Stimulated activated memory B cell treated with anti-CD40 and anti-IgM and Interleukin-4, amounts not matched to agents 10 μg/mL and 1 μg/mL and 100 μg/mL, for 72 hours (primary cell): ENCODE data around the gene ELF2.
A peak's percentile ranks its signal among the peaks of the same experiment; 100 is the strongest.
"Not testable (repeated sequence)": the region's sequence is repeated elsewhere in the genome, so short reads cannot be mapped to it uniquely, and the experiment has no call there.

Experiments used
- ATAC-seq: fragments of 150-1000 bp; cut with Tn5 transposase; 2 replicates; pipeline ENCODE4 v1.10.0; 2021
- H3K27ac Mint-ChIP-seq: one replicate; pipeline ENCODE4 v1.8.0; 2022; ENCODE audit warnings: mild to moderate bottlenecking, mixed read lengths
- H3K27me3 Mint-ChIP-seq: one replicate; pipeline ENCODE4 v1.8.0; 2022; ENCODE audit warnings: mixed read lengths
- H3K36me3 Mint-ChIP-seq: one replicate; pipeline ENCODE4 v1.8.0; 2022; ENCODE audit warnings: mixed read lengths
- H3K4me1 Mint-ChIP-seq: one replicate; pipeline ENCODE4 v1.8.0; 2022; ENCODE audit warnings: mixed read lengths
- H3K4me3 Mint-ChIP-seq: one replicate; pipeline ENCODE4 v1.8.0; 2022; ENCODE audit warnings: mild to moderate bottlenecking, moderate library complexity, mixed read lengths
- H3K9me3 Mint-ChIP-seq: one replicate; pipeline ENCODE4 v1.8.0; 2022; ENCODE audit warnings: mixed read lengths

ELF2 gene

GRCh38 chr4:139134403-139134802 lies 42.6 kb downstream of the ELF2 start:
- Mint-ChIP-seq H3K27me3 (no peaks in the 10 kb centered on the region), H3K4me1 (peaks cover 7% of the 10 kb centered on the region), H3K9me3 (no peaks in the 10 kb centered on the region), H3K27ac (no peak overlapping the region), H3K4me3 (no peak overlapping the region), H3K36me3 (peaks cover 21% of the 10 kb centered on the region)
- ATAC-seq = no peak

DNA sequence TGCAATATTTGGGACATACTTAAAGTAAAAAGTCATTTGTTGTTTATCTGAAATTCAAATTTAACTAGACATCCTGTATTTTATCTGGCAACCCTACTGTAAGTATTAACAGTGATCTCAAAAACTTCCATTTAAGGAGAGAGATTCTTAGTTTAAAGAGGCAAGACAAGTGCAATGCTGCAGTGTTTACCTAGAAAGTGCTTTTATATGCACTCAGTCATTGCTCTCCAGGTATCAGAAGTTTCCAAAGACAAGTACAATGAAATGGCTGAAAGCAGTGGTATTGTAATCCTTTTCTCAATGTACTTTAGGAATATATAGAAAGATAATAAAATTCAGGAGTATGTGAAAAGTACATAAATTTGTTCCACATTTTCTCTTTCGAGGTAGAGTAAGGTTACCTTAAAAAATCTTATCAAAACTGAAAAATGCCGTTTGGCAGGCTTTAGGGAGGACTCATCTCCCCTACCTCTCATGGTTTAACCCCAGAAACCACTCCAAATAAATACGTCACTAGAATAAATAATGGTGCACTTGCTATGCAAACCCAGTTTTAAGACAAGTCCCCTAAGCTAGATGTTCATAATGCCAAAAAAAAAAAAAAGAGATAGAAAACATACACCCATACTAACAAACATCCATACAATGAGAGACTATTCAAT lies 45.7 kb downstream of the ELF2 start:
- no peak overlapping the region for H3K4me3 Mint-ChIP-seq
- no peaks in the 10 kb centered on the region for H3K9me3 Mint-ChIP-seq
- H3K27ac Mint-ChIP-seq = no peak overlapping the region
- peaks cover 17% of the 10 kb centered on the region for H3K36me3 Mint-ChIP-seq
- H3K4me1 Mint-ChIP-seq = no peaks in the 10 kb centered on the region
- ATAC-seq = no peak
- H3K27me3 Mint-ChIP-seq = no peaks in the 10 kb centered on the region

DNA sequence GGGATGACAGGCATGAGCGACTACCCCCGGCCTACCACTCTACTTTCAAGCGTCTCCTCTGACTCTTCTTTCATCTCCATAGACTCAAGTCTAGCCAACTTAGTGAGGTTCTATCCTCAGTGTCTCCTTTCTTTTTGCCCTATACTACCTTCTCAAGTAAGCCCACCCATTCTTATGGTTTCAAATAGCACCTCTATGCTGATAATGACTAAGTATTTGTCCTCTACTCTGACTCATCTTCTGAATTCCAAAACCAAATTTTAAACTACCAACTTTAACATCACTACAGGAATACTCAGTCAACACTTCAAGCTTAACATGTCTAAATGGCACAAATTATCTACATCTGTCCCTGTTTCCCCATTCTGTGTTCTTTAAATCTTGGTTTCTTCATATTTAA lies 47.8 kb downstream of the ELF2 start:
- Mint-ChIP-seq H3K27me3 (no peaks in the 10 kb centered on the region), H3K4me3 (no peak overlapping the region), H3K27ac (no peak overlapping the region), H3K9me3 (no peaks in the 10 kb centered on the region), H3K4me1 (no peaks in the 10 kb centered on the region), H3K36me3 (peaks cover 6% of the 10 kb centered on the region)
- no peak for ATAC-seq

- Mint-ChIP-seq H3K27ac (no peak overlapping the region), H3K4me3 (no peak overlapping the region), H3K27me3 (no peaks in the 10 kb centered on the region), H3K36me3 (peaks cover 11% of the 10 kb centered on the region), H3K9me3 (no peaks in the 10 kb centered on the region), H3K4me1 (no peaks in the 10 kb centered on the region)
- ATAC-seq = no peak
Measured at GRCh38 chr4:139126898-139127297, 50.1 kb downstream of the ELF2 start.

- Mint-ChIP-seq H3K4me3 (no peak overlapping the region), H3K4me1 (no peaks in the 10 kb centered on the region), H3K9me3 (no peaks in the 10 kb centered on the region), H3K27ac (no peak overlapping the region), H3K36me3 (peaks cover 13% of the 10 kb centered on the region), H3K27me3 (no peaks in the 10 kb centered on the region)
- ATAC-seq = no peak
Measured at GRCh38 chr4:139123910-139124309, 53.1 kb downstream of the ELF2 start.

GRCh38 chr4:139118365-139118764 lies 58.7 kb downstream of the ELF2 start:
- Mint-ChIP-seq H3K27me3 (no peaks in the 10 kb centered on the region), H3K4me1 (no peaks in the 10 kb centered on the region), H3K4me3 (no peak overlapping the region), H3K9me3 (no peaks in the 10 kb centered on the region), H3K27ac (no peak overlapping the region), H3K36me3 (peaks cover 16% of the 10 kb centered on the region)
- no peak for ATAC-seq

DNA sequence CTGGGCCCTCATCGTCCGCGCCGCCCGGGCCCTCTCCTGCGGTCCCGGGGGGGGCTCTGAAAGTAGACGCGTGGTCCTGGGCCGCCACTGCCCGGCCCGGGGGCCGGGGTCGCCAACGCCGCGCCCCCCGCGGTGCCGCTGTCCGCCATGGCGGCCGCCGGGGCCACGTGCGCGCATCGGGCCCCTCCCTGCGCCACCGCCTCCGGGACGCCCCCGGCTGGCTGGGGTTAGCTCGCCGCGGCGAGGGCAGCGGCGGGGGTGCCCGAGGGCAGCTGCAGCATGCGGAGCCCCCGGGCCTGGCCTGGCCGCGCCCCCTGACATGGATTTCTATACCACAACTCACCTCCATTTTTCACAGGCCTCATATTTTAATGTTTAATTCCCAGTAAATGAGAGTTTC lies 61.8 kb downstream of the ELF2 start:
- no peaks in the 10 kb centered on the region for H3K9me3 Mint-ChIP-seq
- peaks cover 4% of the 10 kb centered on the region for H3K36me3 Mint-ChIP-seq
- no peaks in the 10 kb centered on the region for H3K4me1 Mint-ChIP-seq
- no peak overlapping the region for H3K27ac Mint-ChIP-seq
- H3K27me3 Mint-ChIP-seq = no peaks in the 10 kb centered on the region
- no peak overlapping the region for H3K4me3 Mint-ChIP-seq
- peak; percentile 72 for ATAC-seq

- not testable (repeated sequence) for H3K4me1 Mint-ChIP-seq, H3K4me3 Mint-ChIP-seq, H3K36me3 Mint-ChIP-seq, H3K27ac Mint-ChIP-seq, H3K27me3 Mint-ChIP-seq, H3K9me3 Mint-ChIP-seq, ATAC-seq
Measured at GRCh38 chr4:139114795-139115194, 62.2 kb downstream of the ELF2 start.

GRCh38 chr4:139112650-139113049 lies 64.4 kb downstream of the ELF2 start:
- H3K36me3 Mint-ChIP-seq = peaks cover 4% of the 10 kb centered on the region
- no peaks in the 10 kb centered on the region for H3K4me1 Mint-ChIP-seq
- no peaks in the 10 kb centered on the region for H3K9me3 Mint-ChIP-seq

DNA sequence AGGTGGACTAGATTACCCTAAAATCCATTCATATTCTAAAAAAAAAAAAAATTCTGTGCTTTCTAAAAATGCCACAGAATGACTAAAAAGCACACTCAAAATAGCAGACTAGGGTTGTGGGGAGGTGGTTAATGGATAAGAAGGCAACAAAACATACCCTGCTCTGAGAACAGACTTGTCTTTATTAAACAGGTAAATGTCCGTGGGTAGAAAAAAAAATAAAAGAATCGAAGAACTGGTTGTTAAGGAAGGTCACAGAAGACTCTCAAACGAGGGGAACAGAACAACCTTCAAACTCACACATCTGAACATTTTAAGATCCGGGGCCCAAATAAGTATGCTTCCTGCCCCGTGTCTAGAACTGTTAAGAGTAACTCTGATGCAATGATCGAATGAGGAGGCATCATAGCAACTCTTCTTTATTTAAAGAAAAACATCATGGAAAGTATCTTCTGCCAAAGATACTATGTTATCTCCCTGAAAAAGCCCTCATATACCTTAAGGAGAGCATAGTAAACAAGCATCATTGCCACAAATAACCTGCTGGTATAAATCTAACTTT lies 68.4 kb downstream of the ELF2 start:
- Mint-ChIP-seq H3K4me1 (no peaks in the 10 kb centered on the region), H3K9me3 (no peaks in the 10 kb centered on the region), H3K4me3 (no peak overlapping the region), H3K27ac (no peak overlapping the region), H3K36me3 (no peaks in the 10 kb centered on the region), H3K27me3 (no peaks in the 10 kb centered on the region)
- no peak for ATAC-seq

More at GRCh38 chr4:139112650-139113049, 64.4 kb downstream of the ELF2 start:
- no peak for ATAC-seq
- H3K27ac Mint-ChIP-seq = no peak overlapping the region
- no peaks in the 10 kb centered on the region for H3K27me3 Mint-ChIP-seq
- H3K4me3 Mint-ChIP-seq = no peak overlapping the region

- H3K27me3 Mint-ChIP-seq = no peaks in the 10 kb centered on the region
- no peak overlapping the region for H3K27ac Mint-ChIP-seq
- no peaks in the 10 kb centered on the region for H3K9me3 Mint-ChIP-seq
- ATAC-seq = peak; percentile 70
- no peaks in the 10 kb centered on the region for H3K36me3 Mint-ChIP-seq
- peaks cover 9% of the 10 kb centered on the region for H3K4me1 Mint-ChIP-seq
- H3K4me3 Mint-ChIP-seq = no peak overlapping the region
Measured at GRCh38 chr4:139099366-139099982, 77.5 kb downstream of the ELF2 start.

GRCh38 chr4:139092271-139092670 lies 84.7 kb downstream of the ELF2 start:
- Mint-ChIP-seq H3K27ac (no peak overlapping the region), H3K9me3 (no peaks in the 10 kb centered on the region), H3K4me1 (no peaks in the 10 kb centered on the region), H3K27me3 (no peaks in the 10 kb centered on the region), H3K36me3 (no peaks in the 10 kb centered on the region), H3K4me3 (no peak overlapping the region)
- ATAC-seq = no peak

GRCh38 chr4:139085141-139085540 lies 91.9 kb downstream of the ELF2 start:
- Mint-ChIP-seq H3K9me3 (no peaks in the 10 kb centered on the region), H3K4me1 (peaks cover 26% of the 10 kb centered on the region), H3K27ac (peak overlapping the region; percentile 99), H3K36me3 (no peaks in the 10 kb centered on the region), H3K4me3 (peak overlapping the region; percentile 99), H3K27me3 (no peaks in the 10 kb centered on the region)
- no peak for ATAC-seq

- H3K27me3 Mint-ChIP-seq = no peaks in the 10 kb centered on the region
- no peaks in the 10 kb centered on the region for H3K36me3 Mint-ChIP-seq
- peak overlapping the region; percentile 99 for H3K27ac Mint-ChIP-seq
- peak overlapping the region; percentile 99 for H3K4me3 Mint-ChIP-seq
- peaks cover 30% of the 10 kb centered on the region for H3K4me1 Mint-ChIP-seq
- no peaks in the 10 kb centered on the region for H3K9me3 Mint-ChIP-seq
- ATAC-seq = no peak
Measured at GRCh38 chr4:139084804-139085093, 92.3 kb downstream of the ELF2 start.

GRCh38 chr4:139083956-139084803 lies 92.8 kb downstream of the ELF2 start:
- ATAC-seq = peak; percentile 81
- Mint-ChIP-seq H3K36me3 (no peaks in the 10 kb centered on the region), H3K27ac (peak overlapping the region; percentile 99), H3K9me3 (no peaks in the 10 kb centered on the region), H3K27me3 (no peaks in the 10 kb centered on the region), H3K4me3 (peak overlapping the region; percentile 99), H3K4me1 (peaks cover 36% of the 10 kb centered on the region)

DNA sequence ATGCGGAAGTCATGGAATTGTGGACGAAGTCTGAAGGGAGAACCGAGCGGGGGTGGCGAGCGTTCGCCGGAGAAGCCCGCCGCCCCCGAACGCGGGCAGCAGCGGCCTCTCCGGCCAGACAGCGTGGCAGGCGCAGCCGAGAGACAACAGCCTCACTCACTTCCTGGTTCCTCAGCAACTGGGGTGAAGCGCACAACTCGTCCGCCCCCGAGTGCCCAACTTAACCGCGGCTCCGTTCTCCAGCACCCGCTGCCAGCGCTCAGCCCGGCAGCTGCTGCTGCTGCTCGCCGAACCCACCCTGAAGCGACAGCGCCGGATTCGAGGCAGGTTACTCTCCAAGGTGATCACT lies 93.4 kb downstream of the ELF2 start:
- peak; percentile 71 for ATAC-seq
- Mint-ChIP-seq H3K36me3 (no peaks in the 10 kb centered on the region), H3K27ac (peak overlapping the region; percentile 99), H3K9me3 (no peaks in the 10 kb centered on the region), H3K4me1 (peaks cover 39% of the 10 kb centered on the region), H3K27me3 (no peaks in the 10 kb centered on the region), H3K4me3 (peak overlapping the region; percentile 99)
